ENCODE data around the gene ATP6V0D1.

Gene ATP6V0D1

DNA sequence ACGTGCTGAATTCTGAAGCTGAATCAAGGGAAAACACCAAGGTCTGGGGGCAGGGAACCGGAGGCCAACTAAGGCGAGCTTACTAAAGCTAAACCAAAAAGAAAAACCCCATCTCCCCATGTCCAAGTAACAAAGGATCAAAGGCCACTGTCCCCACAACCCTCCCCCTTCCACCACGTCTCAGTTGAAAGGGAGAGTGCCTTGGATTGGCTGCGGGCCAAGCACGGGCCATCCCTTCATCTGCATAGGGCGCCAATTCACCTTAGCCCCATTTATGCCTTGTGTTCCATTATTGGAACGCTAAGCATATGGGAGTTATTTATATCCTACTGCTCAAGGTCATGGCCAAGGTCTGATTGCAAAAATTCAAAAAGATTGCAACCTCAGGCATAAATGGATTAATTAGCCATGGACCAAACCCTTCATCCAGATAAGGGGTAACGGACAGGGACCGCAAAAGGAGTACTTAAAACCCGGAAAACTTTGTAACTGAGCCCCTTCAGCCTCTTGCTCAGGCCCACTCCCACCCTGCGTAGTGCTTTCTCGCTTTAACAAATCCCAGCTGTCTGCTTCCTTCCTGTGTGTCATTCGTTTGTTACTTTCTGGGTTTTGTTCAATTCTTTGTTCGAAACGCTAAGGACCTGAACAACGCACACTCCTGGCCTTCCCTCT, 740 bp upstream of the ATP6V0D1 start:
- Histone ChIP-seq H3K27ac (peak overlapping the region; percentile 93), H3K4me3 (ENCODE audit: low read depth, low read length) (peak overlapping the region; percentile 92), H3K9ac (peak overlapping the region; percentile 74), H3K9me3 (ENCODE audit: control insufficient read depth, low read length) (no peaks in the 10 kb centered on the region), H3K4me1 (peaks cover 19% of the 10 kb centered on the region), H3K4me2 (ENCODE audit: low read length) (peak overlapping the region; percentile 97), H3K36me3 (ENCODE audit: control insufficient read depth, insufficient read depth, low read length) (no peaks in the 10 kb centered on the region), H2AFZ (peak overlapping the region; percentile 100), H3K27me3 (ENCODE audit: control insufficient read depth, insufficient read depth, low read length) (no peaks in the 10 kb centered on the region), H3K79me2 (peaks cover 37% of the 10 kb centered on the region)
- TF ChIP-seq, protein P1, sequence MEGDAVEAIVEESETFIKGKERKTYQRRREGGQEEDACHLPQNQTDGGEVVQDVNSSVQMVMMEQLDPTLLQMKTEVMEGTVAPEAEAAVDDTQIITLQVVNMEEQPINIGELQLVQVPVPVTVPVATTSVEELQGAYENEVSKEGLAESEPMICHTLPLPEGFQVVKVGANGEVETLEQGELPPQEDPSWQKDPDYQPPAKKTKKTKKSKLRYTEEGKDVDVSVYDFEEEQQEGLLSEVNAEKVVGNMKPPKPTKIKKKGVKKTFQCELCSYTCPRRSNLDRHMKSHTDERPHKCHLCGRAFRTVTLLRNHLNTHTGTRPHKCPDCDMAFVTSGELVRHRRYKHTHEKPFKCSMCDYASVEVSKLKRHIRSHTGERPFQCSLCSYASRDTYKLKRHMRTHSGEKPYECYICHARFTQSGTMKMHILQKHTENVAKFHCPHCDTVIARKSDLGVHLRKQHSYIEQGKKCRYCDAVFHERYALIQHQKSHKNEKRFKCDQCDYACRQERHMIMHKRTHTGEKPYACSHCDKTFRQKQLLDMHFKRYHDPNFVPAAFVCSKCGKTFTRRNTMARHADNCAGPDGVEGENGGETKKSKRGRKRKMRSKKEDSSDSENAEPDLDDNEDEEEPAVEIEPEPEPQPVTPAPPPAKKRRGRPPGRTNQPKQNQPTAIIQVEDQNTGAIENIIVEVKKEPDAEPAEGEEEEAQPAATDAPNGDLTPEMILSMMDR (IDR thresholded peaks at IDR 0.05), result no peak

DNA sequence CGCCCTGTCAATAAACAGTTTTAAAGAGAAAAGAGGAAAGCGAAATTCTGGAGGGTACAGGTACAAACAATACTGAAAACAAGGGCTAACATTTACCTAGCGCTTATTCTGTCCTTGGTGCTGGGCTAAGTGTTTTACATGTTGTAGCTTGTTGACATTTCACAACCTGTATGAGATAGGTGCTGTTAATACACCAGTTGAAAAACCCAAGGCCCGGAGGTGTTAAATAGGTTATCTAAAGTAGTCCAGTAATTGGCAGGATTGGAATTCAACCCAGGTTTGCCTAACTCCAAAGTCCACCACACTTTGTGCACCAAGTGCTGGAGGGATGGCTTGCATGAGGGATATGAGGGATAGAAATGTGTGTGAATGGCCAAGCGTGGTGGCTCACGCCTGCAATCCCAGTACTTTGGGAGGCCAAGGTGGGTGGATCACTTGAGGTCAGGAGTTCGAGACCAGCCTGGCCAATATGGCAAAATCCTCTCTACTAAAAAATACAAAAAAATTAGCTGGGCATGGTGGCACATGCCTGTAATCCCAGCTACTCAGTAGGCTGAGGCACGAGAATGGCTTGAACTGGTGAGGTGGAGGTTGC, 2.9 kb downstream of the ATP6V0D1 start:
- Histone ChIP-seq H3K9me3 (ENCODE audit: control insufficient read depth, low read length) (no peaks in the 10 kb centered on the region), H3K4me2 (ENCODE audit: low read length) (no peak overlapping the region), H3K36me3 (ENCODE audit: control insufficient read depth, insufficient read depth, low read length) (no peaks in the 10 kb centered on the region), H3K4me3 (ENCODE audit: low read depth, low read length) (no peak overlapping the region), H3K4me1 (peaks cover 19% of the 10 kb centered on the region), H2AFZ (no peak overlapping the region), H3K9ac (no peak overlapping the region), H3K79me2 (peaks cover 73% of the 10 kb centered on the region), H3K27me3 (ENCODE audit: control insufficient read depth, insufficient read depth, low read length) (no peaks in the 10 kb centered on the region), H3K27ac (no peak overlapping the region)
- TF ChIP-seq, protein P1 (IDR thresholded peaks at IDR 0.05), result no peak

- H3K4me2 ChIP-seq (ENCODE audit: low read length), result no peak overlapping the region
- H3K27ac ChIP-seq, result no peak overlapping the region
- H3K79me2 ChIP-seq, result peaks cover 82% of the 10 kb centered on the region
- TF ChIP-seq, protein P1 (IDR thresholded peaks at IDR 0.05), result no peak
- H3K27me3 ChIP-seq (ENCODE audit: control insufficient read depth, insufficient read depth, low read length), result no peaks in the 10 kb centered on the region
- H3K9ac ChIP-seq, result no peak overlapping the region
- H2AFZ ChIP-seq, result no peak overlapping the region
- H3K36me3 ChIP-seq (ENCODE audit: control insufficient read depth, insufficient read depth, low read length), result no peaks in the 10 kb centered on the region
- peaks cover 14% of the 10 kb centered on the region for H3K4me1 ChIP-seq
- no peak overlapping the region for H3K4me3 ChIP-seq (ENCODE audit: low read depth, low read length)
- H3K9me3 ChIP-seq (ENCODE audit: control insufficient read depth, low read length), result no peaks in the 10 kb centered on the region
These were observed 6.2 kb downstream of the ATP6V0D1 start for GRCh38 chr16:67474551-67475455.

GRCh38 chr16:67471758-67472384, 9.1 kb downstream of the ATP6V0D1 start:
- no peaks in the 10 kb centered on the region for H3K9me3 ChIP-seq (ENCODE audit: control insufficient read depth, low read length)
- no peaks in the 10 kb centered on the region for H3K36me3 ChIP-seq (ENCODE audit: control insufficient read depth, insufficient read depth, low read length)
- H3K79me2 ChIP-seq, result peaks cover 92% of the 10 kb centered on the region
- H3K4me1 ChIP-seq, result peaks cover 7% of the 10 kb centered on the region
- TF ChIP-seq, protein P1 (IDR thresholded peaks at IDR 0.05), result no peak
- no peak overlapping the region for H2AFZ ChIP-seq
- no peak overlapping the region for H3K9ac ChIP-seq
- no peaks in the 10 kb centered on the region for H3K27me3 ChIP-seq (ENCODE audit: control insufficient read depth, insufficient read depth, low read length)
- no peak overlapping the region for H3K4me2 ChIP-seq (ENCODE audit: low read length)
- H3K4me3 ChIP-seq (ENCODE audit: low read depth, low read length), result no peak overlapping the region
- no peak overlapping the region for H3K27ac ChIP-seq

All from parathyroid adenoma (tissue), 2 donors.